HG03457 (cell line): Measurements from ENCODE around the gene SLIT3.

Experiments used
- ATAC-seq: cut with Tn5 transposase; IDR thresholded peaks from one replicate; pipeline ENCODE4 v1.9.1; 2021; ENCODE audit warnings: moderate number of reproducible peaks; ENCODE audit not compliant: unreplicated experiment

The SLIT3 gene

GRCh38 chr5:168818558-168818957 lies 482.4 kb downstream of the SLIT3 start:
- ATAC-seq: no peak

- ATAC-seq: no peak
These were observed 483.3 kb downstream of the SLIT3 start for GRCh38 chr5:168817591-168817990.

DNA sequence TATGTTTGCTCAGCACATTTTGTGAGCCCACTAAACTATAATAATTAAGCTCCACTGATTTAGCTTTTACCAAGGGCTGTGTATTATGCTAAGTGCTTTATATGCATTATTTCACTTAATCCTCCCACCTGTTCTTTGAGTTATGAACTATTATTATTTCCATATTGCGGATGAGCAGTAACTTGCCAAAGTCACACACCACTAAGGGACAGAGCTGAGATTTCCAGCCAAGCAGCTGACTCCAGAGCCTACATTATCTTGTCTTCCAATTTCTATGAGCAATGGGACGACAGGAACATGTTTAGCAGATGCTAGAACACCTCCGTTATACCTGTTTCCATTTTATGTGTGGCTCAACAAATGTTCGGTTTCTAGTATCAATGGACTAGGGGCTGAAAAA lies 484.3 kb downstream of the SLIT3 start:
- no peak for ATAC-seq

DNA sequence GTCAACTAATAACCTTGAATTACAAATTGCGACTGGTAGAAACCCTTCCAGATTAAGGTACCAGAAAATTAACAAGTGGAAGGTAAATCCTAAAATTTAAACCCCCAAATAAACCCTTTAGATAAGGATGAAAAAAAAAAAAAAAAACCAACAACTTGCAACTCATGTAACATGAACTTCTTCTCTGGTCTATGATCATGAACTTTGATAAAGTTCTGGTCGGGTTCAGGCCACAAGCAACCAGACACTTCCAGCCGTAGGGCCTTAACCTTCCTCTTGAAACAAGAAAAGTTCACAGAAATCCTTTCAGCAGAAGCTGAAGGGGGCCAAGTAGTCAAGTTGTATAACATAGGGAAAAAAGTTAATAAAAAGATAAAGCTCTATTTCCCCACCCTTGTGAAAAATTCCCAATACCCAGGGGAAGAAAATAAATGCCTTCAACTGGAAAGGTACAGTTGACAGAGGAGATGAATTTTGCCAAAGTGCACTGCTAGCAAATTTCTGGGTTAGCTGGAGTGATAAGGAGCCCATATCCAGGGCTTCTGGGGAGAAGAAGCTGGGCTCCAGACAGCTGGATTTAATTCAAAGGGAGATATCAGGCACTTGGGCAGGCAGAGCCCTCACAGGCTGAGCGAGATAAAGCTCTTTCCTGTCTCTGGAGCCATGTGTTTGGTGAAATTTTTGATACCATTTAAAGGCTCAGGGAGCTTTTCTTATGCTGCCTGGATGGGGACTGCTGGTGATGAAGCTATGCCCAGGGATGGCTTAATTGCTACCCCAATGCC lies 487.6 kb downstream of the SLIT3 start:
- ATAC-seq: no peak

- ATAC-seq: no peak
These were observed 490.3 kb downstream of the SLIT3 start for GRCh38 chr5:168810641-168811040.

DNA sequence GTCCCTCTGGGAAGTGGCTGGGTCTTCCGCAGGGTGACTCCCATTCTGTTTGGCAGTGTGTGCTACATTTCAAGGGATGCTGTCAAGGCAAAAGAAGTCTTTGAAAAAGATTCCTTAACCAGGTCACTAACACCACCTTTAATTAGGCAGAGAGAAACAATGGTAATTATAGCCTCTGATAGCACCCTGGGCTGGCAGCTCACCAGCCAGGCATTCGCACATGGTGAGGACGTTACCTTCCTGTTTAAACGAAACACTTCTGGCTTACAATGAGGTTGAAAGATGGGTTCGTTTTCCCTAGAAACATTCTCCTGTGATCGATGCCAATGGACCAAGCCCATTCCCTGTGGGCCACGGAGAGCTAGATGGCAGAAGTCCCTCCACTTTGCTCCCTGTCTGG lies 491.7 kb downstream of the SLIT3 start:
- no peak for ATAC-seq

DNA sequence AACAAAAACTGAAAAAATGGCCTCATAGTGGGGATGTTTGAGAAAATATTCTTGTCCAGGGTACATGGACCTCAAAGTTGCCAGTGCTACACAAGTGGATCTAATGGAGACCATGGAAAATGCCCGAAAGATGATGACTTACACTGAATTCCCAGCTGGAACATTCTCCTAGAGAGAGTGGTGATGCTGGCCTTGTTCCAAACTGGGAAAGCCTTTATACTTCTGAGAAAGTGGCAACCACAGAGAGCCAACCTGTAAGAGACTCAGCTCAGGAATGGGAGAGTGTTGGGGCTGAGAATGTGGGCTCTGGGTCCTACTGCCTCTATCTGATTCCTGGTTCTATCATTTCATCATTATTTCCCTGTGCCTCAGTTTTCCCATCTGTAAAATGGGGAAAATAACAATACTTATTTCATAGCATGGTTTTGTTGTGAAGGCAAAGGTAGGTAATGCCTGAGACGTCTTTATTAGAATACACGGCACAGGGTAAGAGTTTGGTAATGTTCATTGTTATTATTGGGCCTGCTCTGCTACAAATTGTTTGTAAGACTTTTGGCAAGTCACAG lies 492.8 kb downstream of the SLIT3 start:
- ATAC-seq: no peak

GRCh38 chr5:168807287-168807686 lies 493.7 kb downstream of the SLIT3 start:
- no peak for ATAC-seq

GRCh38 chr5:168803541-168803940 lies 497.4 kb downstream of the SLIT3 start:
- no peak for ATAC-seq

- ATAC-seq: no peak
These were observed 498.6 kb downstream of the SLIT3 start for GRCh38 chr5:168802337-168802736.

DNA sequence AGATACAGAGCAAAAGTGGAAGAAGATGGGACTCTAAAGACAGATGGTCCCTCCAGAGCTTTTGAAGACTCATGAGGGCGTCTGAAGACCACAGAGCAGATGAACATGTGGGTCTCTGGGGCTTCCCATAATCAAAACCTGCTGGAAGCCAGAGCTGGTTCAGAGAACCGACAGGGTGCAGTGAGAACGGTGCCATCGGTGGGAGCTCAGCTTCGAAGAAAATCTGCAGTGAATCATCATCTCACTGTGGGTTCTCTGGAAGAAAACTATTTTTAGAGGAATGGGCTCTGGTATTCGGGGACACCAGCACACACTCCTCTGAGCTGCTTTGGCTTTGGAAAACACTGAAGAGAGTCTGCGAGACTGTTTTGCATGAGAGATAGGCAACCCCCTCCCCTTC lies 499.4 kb downstream of the SLIT3 start:
- ATAC-seq: no peak

DNA sequence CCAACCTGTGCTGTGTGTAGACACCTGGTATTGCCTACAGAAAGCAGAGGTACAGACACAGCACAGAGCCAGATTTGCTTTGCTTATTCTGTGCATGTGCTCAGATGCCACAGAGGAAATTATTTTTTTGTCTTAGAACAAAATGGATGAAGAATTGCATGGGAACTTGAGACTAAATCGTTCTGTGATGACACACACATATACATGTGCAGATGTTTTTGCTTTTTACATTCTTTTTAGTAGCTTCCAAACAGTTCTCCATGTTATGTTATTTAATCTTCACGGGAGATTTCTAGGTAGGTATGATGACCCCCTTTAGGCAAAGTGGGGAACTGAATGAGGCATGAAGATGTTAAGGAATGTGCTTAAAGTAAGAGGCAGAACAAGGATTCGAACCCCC lies 500.2 kb downstream of the SLIT3 start:
- ATAC-seq: no peak

DNA sequence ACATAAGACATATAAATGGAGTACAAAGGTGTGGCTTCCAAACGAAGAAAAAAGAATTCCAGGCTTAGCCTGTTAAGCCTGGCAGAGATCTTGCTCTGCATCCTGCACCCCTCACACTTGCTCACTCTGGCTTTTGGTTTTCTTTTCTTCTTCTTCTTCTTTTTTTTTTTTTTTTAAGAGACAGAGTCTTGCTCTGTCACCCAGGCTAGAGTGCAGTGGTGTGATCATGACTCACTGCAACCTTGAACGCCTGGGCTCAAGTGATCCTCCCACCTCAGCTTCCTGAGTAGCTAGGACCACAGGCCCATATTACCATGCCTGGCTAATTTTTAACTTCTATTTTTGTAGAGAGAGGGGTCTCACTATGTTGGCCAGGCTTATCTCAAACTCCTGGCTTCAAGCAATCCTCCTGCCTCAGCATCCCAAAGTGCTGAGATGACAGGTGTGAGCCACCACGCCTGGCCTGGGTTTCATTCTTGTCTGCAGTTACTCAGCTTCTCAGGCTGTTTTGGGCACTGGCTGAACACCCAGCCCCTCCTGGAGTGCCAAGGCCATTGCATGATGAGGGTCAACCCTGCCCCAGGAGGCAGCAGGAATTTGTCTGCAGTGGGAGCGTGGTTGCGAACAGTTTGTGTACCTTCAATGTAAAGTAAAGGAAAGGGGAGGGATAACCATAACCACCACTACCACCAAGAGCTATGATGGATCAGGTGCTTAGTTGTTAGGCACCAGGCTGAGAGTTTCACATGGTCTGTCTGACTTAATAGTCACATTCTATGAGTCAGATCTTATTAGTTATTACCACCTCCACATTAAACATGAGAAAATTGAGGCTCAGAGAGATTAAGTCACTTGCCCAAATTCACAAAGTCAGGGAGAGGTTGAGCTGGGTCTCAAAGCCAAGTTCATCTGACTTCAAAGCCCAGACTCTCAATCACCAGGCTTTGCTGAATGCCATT lies 502.6 kb downstream of the SLIT3 start:
- no peak for ATAC-seq

GRCh38 chr5:168796593-168797580 lies 504.1 kb downstream of the SLIT3 start:
- ATAC-seq: no peak

GRCh38 chr5:168796000-168796399 lies 504.9 kb downstream of the SLIT3 start:
- no peak for ATAC-seq

DNA sequence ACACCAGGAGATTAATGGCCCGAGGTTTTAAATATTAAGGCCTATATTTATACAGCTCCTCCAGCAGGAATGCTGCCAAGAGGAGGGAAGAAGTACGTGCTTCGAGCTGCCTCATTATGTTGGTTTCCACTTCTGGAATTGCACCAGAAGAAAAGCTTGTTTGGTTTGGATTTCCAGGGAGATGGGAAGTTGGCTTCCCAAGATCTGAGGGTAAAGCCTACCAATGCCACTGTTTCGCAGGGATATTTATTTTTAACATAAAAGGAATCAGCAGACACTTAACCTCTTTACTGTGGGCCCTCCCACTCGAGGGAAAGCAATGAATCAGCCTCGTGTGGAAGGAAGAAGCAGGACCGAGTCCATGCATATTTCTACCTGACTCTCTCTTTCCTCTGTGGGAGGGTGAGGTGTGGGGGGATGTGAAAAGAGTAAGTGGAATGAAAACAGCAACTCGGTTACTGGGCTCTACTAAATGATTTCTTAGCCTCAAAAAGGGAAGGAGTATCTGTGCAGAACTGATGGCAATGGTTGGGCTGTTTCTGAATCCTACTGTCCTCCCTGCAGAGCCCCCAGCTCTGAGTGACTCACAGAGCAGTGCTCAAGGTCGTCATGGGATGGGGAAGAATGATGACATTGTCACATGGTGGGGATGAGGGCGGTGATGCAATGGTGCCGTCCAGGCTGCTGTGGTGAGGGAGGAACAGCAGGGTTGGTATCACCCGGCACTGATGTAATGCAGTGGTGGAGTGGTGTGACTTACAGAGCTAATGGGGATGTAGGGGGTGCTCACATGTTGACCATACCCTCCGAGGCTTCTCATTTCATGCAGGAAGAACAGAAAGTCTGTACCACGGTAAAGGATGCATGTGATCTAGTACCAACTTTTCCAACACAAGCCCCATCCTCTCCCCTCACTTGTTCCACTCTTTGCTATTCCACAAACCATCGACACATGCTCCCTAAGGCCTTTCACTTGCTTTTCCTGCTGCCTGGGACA lies 506.8 kb downstream of the SLIT3 start:
- ATAC-seq: no peak

GRCh38 chr5:168792678-168793077 lies 508.3 kb downstream of the SLIT3 start:
- no peak for ATAC-seq

DNA sequence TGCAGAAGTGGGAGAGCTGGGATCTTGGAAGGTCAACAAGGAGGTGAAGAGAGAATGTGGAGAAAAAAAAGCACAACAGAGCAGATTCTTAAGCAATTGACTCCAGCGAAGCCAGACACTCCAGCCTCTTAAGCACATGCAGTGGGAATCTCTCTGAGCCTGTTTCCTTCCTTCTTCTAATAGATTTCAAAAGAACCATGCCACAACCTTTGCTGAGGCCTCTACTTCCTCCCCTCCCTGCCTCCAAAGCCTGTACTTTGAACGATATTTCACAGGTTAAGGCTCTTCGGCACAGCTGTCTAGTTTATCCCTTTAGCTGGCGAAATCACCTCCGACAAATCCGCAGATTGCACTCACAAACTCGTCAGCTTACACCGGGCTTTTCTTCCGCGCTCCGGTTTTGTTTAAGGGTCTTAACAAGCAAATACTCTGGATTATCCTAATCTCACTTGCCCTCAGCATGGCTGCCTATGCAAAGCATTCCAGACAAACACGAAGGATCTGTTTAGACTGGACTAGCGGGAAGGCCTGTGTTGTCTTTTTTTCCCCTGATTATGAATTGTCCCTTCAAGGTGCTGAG lies 510.2 kb downstream of the SLIT3 start:
- ATAC-seq: no peak
